Measurements from ENCODE around the gene IRS1.

The IRS1 gene

GRCh38 chr2:226797289-226797988 lies 2.2 kb downstream of the IRS1 start:
- Histone ChIP-seq H3K27me3 (ENCODE audit: insufficient read depth, low read length) (no peaks in the 10 kb centered on the region), H3K4me1 (ENCODE audit: control insufficient read depth, insufficient read depth, low read length, unreplicated experiment) (peaks cover 35% of the 10 kb centered on the region)

GRCh38 chr2:226796840-226797288 lies 2.8 kb downstream of the IRS1 start:
- no peak overlapping the region for H2AFZ ChIP-seq (ENCODE audit: low read length, unreplicated experiment)
- peaks cover 35% of the 10 kb centered on the region for H3K4me1 ChIP-seq (ENCODE audit: control insufficient read depth, insufficient read depth, low read length, unreplicated experiment)
- H3K36me3 ChIP-seq (ENCODE audit: insufficient read depth, low read length): peaks cover 40% of the 10 kb centered on the region; the same call in 1 of the 2 replicates
- peak overlapping the region; percentile 95 for H3K4me3 ChIP-seq (ENCODE audit: low read depth, low read length)
- peaks cover 76% of the 10 kb centered on the region for H3K79me2 ChIP-seq (ENCODE audit: control insufficient read depth, insufficient read depth, low read length, unreplicated experiment)
- peak overlapping the region; percentile 92; the same call in 1 of the 2 replicates for H3K27ac ChIP-seq (ENCODE audit: low read depth, low read length)
- no peaks in the 10 kb centered on the region for H3K27me3 ChIP-seq (ENCODE audit: insufficient read depth, low read length)

More at GRCh38 chr2:226797289-226797988, 2.2 kb downstream of the IRS1 start:
- H3K79me2 ChIP-seq (ENCODE audit: control insufficient read depth, insufficient read depth, low read length, unreplicated experiment): peaks cover 70% of the 10 kb centered on the region
- peak overlapping the region; percentile 60; the same call in 1 of the 2 replicates for H3K27ac ChIP-seq (ENCODE audit: low read depth, low read length)
- peaks cover 36% of the 10 kb centered on the region; the same call in 1 of the 2 replicates for H3K36me3 ChIP-seq (ENCODE audit: insufficient read depth, low read length)
- H3K4me3 ChIP-seq (ENCODE audit: low read depth, low read length): peak overlapping the region; percentile 95
- H2AFZ ChIP-seq (ENCODE audit: low read length, unreplicated experiment): no peak overlapping the region

GRCh38 chr2:226796012-226796839 lies 3.4 kb downstream of the IRS1 start:
- Histone ChIP-seq H3K27ac (ENCODE audit: low read depth, low read length) (peak overlapping the region; percentile 92), H3K36me3 (ENCODE audit: insufficient read depth, low read length) (peaks cover 40% of the 10 kb centered on the region; the same call in 1 of the 2 replicates), H3K4me1 (ENCODE audit: control insufficient read depth, insufficient read depth, low read length, unreplicated experiment) (peaks cover 32% of the 10 kb centered on the region), H3K27me3 (ENCODE audit: insufficient read depth, low read length) (no peaks in the 10 kb centered on the region), H3K79me2 (ENCODE audit: control insufficient read depth, insufficient read depth, low read length, unreplicated experiment) (peaks cover 81% of the 10 kb centered on the region), H2AFZ (ENCODE audit: low read length, unreplicated experiment) (no peak overlapping the region), H3K4me3 (ENCODE audit: low read depth, low read length) (peak overlapping the region; percentile 95)

GRCh38 chr2:226795281-226796011 lies 4.2 kb downstream of the IRS1 start:
- Histone ChIP-seq H3K4me1 (ENCODE audit: control insufficient read depth, insufficient read depth, low read length, unreplicated experiment) (peaks cover 37% of the 10 kb centered on the region), H2AFZ (ENCODE audit: low read length, unreplicated experiment) (no peak overlapping the region), H3K36me3 (ENCODE audit: insufficient read depth, low read length) (peaks cover 45% of the 10 kb centered on the region; the same call in 1 of the 2 replicates), H3K4me3 (ENCODE audit: low read depth, low read length) (peak overlapping the region; percentile 95), H3K79me2 (ENCODE audit: control insufficient read depth, insufficient read depth, low read length, unreplicated experiment) (peaks cover 89% of the 10 kb centered on the region), H3K27me3 (ENCODE audit: insufficient read depth, low read length) (no peaks in the 10 kb centered on the region), H3K27ac (ENCODE audit: low read depth, low read length) (peak overlapping the region; percentile 92)

GRCh38 chr2:226794751-226795171 lies 4.9 kb downstream of the IRS1 start:
- Histone ChIP-seq H3K4me3 (ENCODE audit: low read depth, low read length) (peak overlapping the region; percentile 95), H2AFZ (ENCODE audit: low read length, unreplicated experiment) (no peak overlapping the region), H3K27ac (ENCODE audit: low read depth, low read length) (peak overlapping the region; percentile 92), H3K4me1 (ENCODE audit: control insufficient read depth, insufficient read depth, low read length, unreplicated experiment) (peaks cover 38% of the 10 kb centered on the region), H3K27me3 (ENCODE audit: insufficient read depth, low read length) (no peaks in the 10 kb centered on the region), H3K79me2 (ENCODE audit: control insufficient read depth, insufficient read depth, low read length, unreplicated experiment) (peaks cover 96% of the 10 kb centered on the region), H3K36me3 (ENCODE audit: insufficient read depth, low read length) (peaks cover 47% of the 10 kb centered on the region; the same call in 1 of the 2 replicates)

- H3K36me3 ChIP-seq (ENCODE audit: insufficient read depth, low read length): peaks cover 48% of the 10 kb centered on the region; the same call in 1 of the 2 replicates
- H3K4me1 ChIP-seq (ENCODE audit: control insufficient read depth, insufficient read depth, low read length, unreplicated experiment): peaks cover 43% of the 10 kb centered on the region
- peak overlapping the region; percentile 95 for H3K4me3 ChIP-seq (ENCODE audit: low read depth, low read length)
- H3K79me2 ChIP-seq (ENCODE audit: control insufficient read depth, insufficient read depth, low read length, unreplicated experiment): peaks cover 99% of the 10 kb centered on the region
- peak overlapping the region; percentile 24 for H2AFZ ChIP-seq (ENCODE audit: low read length, unreplicated experiment)
- H3K27me3 ChIP-seq (ENCODE audit: insufficient read depth, low read length): no peaks in the 10 kb centered on the region
- peak overlapping the region; percentile 92 for H3K27ac ChIP-seq (ENCODE audit: low read depth, low read length)
Observed at GRCh38 chr2:226794196-226794661, 5.4 kb downstream of the IRS1 start.

- H3K27ac ChIP-seq (ENCODE audit: low read depth, low read length): peak overlapping the region; percentile 92
- peaks cover 99% of the 10 kb centered on the region for H3K79me2 ChIP-seq (ENCODE audit: control insufficient read depth, insufficient read depth, low read length, unreplicated experiment)
- no peak overlapping the region for H2AFZ ChIP-seq (ENCODE audit: low read length, unreplicated experiment)
- H3K27me3 ChIP-seq (ENCODE audit: insufficient read depth, low read length): no peaks in the 10 kb centered on the region
- H3K4me1 ChIP-seq (ENCODE audit: control insufficient read depth, insufficient read depth, low read length, unreplicated experiment): peaks cover 49% of the 10 kb centered on the region
- H3K36me3 ChIP-seq (ENCODE audit: insufficient read depth, low read length): peaks cover 48% of the 10 kb centered on the region; the same call in 1 of the 2 replicates
- H3K4me3 ChIP-seq (ENCODE audit: low read depth, low read length): peak overlapping the region; percentile 95
Observed at GRCh38 chr2:226793646-226794045, 6.0 kb downstream of the IRS1 start.

GRCh38 chr2:226792155-226792881 lies 7.3 kb downstream of the IRS1 start:
- Histone ChIP-seq H3K27ac (ENCODE audit: low read depth, low read length) (peak overlapping the region; percentile 92), H3K4me3 (ENCODE audit: low read depth, low read length) (peak overlapping the region; percentile 95), H2AFZ (ENCODE audit: low read length, unreplicated experiment) (no peak overlapping the region), H3K4me1 (ENCODE audit: control insufficient read depth, insufficient read depth, low read length, unreplicated experiment) (peaks cover 53% of the 10 kb centered on the region), H3K36me3 (ENCODE audit: insufficient read depth, low read length) (peaks cover 51% of the 10 kb centered on the region), H3K79me2 (ENCODE audit: control insufficient read depth, insufficient read depth, low read length, unreplicated experiment) (peaks cover 99% of the 10 kb centered on the region), H3K27me3 (ENCODE audit: insufficient read depth, low read length) (no peaks in the 10 kb centered on the region)

- H3K79me2 ChIP-seq (ENCODE audit: control insufficient read depth, insufficient read depth, low read length, unreplicated experiment): peaks cover 98% of the 10 kb centered on the region
- H2AFZ ChIP-seq (ENCODE audit: low read length, unreplicated experiment): peak overlapping the region; percentile 75
- H3K4me3 ChIP-seq (ENCODE audit: low read depth, low read length): peak overlapping the region; percentile 95
- peaks cover 50% of the 10 kb centered on the region for H3K4me1 ChIP-seq (ENCODE audit: control insufficient read depth, insufficient read depth, low read length, unreplicated experiment)
- H3K27ac ChIP-seq (ENCODE audit: low read depth, low read length): peak overlapping the region; percentile 92
- H3K27me3 ChIP-seq (ENCODE audit: insufficient read depth, low read length): no peaks in the 10 kb centered on the region
- H3K36me3 ChIP-seq (ENCODE audit: insufficient read depth, low read length): peaks cover 50% of the 10 kb centered on the region
Observed at GRCh38 chr2:226791487-226792081, 8.0 kb downstream of the IRS1 start.
